SKM-1 treated with dmso at 0.1 percent for 144 hours (cell line): ENCODE data around the gene SLC28A1.
"Not testable (repeated sequence)": the region's sequence is repeated elsewhere in the genome, so short reads cannot be mapped to it uniquely, and the experiment has no call there.

Experiments used
- DNase-seq: peaks from one replicate; lab custom pipeline; 2025; ENCODE audit not compliant: unreplicated experiment; lab: John Stamatoyannopoulos, UW

The SLC28A1 gene

GRCh38 chr15:84909029-84909428 is 24.6 kb downstream of the SLC28A1 start:
- no peak for DNase-seq

GRCh38 chr15:84909782-84910181 is 25.3 kb downstream of the SLC28A1 start:
- DNase-seq: no peak

GRCh38 chr15:84910928-84911623 is 26.6 kb downstream of the SLC28A1 start:
- DNase-seq: no peak

DNA sequence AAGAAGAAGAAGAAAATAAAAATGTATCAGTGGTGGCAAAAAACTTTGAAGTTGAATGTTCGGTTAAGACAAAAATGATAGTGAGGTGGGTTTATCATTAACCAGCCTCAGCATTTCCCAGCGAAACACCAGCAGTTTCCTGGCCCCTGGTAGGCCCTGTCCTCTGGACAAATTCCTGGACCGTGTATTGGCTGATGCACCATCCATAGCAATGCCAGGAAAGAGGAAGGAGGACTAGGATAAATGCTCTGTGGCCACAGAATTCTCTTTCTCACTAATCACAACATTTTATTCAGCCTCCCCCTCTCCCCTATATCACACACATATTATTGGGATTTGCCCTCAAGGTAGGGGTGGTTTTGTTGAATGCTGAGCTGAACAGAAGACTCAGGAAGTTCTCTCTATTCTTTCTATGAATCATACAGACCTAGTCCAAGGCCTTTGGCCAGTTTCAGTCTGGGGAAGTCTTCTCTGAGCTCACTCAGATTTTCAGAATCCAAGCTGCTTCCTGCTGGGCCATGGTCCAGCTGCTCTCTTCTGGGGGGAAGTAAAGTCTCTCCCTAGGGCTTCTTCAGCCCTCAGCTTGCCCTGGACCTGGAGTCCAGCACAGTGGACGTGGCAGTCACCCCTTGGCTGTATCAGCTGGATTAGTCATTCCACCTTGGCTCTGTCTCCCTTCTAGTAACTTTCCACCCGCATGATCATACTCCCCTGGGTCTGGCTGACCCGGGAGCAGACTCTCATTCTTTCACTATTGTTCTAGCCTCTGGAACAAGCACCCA is 27.6 kb downstream of the SLC28A1 start:
- no peak for DNase-seq

GRCh38 chr15:84913360-84913723 is 28.9 kb downstream of the SLC28A1 start:
- no peak for DNase-seq

- DNase-seq: no peak
Measured at GRCh38 chr15:84914351-84914750, 29.9 kb downstream of the SLC28A1 start.

GRCh38 chr15:84914909-84915605 is 30.6 kb downstream of the SLC28A1 start:
- peak; percentile 84 for DNase-seq

DNA sequence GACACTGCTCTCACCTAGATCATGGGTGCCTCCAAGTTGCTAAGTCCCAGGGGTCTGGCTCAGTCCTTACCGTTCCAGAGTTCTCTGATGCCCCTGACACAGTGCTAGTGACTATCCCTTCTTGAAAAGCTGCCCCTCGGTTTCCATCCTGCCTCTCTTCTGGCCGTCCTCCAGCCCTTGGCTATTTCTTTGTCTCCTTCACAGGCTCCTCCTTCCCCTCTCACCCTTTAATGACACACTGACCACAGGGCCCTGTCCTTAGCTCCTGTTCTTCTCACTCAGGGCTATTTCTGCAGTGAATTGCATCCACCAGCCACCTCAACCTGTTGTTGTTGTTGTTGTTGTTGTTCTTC is 31.1 kb downstream of the SLC28A1 start:
- DNase-seq: no peak

GRCh38 chr15:84917452-84917851 is 33.0 kb downstream of the SLC28A1 start:
- peak; percentile 28 for DNase-seq

DNA sequence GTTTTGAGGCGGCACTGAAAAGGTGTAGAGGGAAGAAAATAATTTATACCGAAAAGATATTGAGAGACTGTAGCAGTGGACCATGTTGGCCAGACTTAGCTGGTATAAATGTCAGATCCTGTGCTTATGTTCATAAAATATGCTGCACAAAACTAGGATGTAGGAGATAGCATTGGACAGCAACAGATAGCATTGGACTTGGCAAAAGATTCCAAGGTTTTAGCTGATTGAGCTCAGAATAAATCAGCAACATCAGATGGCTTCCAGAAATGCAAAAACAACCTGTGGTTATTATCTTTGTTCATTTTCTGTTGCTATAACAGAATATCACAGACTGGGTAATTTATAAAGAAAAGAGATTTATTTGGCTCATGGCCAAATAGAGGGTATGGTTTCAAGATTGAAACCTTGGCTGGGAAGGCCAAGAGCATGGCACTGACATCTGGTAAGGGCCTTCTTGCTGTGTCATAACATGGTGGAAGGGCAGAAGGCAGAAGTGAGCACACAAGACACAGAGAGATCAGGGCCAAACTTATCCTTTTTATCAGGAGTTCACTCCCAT is 34.7 kb downstream of the SLC28A1 start:
- DNase-seq: no peak

DNA sequence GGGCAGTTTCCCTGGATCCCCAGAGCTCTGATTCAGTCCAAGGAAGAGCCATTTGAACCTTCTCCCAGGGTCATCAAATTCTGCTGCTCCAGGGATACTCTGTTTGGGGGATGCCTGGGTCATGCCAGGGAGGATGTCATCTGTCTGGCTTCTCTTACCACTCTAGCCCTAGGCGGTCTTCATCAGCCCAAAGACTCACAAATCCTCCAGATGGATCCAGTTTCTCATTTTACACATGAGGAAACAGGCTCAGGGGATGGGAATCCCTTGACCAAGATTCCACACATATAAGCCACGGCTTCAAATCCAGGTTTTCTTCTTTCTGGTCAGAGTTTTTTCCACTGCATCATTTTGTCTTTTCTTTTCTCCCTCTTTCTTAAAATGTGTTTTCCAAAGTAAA is 36.7 kb downstream of the SLC28A1 start:
- no peak for DNase-seq

DNA sequence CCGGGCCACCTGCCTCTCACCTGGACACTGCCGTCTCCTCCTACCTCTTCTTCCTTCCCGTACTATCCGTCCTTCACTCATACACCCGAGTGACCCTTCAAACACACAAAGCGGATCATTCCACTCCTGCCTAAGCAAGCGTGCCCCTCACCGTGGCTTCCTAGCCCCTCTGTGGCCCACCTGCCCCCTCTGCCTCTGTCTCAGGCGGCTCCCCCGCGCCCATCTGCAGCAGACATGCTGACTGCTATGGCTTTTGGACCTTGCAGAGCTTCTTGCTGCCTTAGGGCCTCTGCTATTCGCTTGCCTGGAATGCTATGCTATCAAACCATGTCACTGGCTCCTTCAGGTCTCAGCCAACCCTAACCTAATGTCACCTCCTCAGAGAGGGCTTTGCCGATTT is 38.1 kb downstream of the SLC28A1 start:
- no peak for DNase-seq

GRCh38 chr15:84924077-84924731 is 39.7 kb downstream of the SLC28A1 start:
- no peak for DNase-seq

- DNase-seq: not testable (repeated sequence)
Measured at GRCh38 chr15:84924821-84925569, 40.5 kb downstream of the SLC28A1 start.

DNA sequence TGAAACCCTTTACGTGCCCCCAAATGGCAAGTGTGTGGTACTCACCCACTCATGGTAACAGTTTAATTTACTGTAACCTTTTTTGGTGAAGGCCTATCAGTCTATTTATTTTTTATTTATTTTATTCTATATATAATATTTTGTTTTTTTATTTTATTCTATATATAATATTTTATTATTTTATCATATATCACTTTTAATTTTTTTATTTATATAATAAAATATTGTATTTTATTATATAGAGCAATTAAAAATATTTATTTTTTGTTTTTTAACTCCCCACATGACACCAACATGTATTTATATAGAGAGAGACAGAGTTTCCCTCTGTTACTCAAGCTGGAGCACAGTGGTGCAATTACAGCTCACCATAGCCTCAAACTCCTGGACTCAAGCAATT is 41.4 kb downstream of the SLC28A1 start:
- DNase-seq: no peak

DNA sequence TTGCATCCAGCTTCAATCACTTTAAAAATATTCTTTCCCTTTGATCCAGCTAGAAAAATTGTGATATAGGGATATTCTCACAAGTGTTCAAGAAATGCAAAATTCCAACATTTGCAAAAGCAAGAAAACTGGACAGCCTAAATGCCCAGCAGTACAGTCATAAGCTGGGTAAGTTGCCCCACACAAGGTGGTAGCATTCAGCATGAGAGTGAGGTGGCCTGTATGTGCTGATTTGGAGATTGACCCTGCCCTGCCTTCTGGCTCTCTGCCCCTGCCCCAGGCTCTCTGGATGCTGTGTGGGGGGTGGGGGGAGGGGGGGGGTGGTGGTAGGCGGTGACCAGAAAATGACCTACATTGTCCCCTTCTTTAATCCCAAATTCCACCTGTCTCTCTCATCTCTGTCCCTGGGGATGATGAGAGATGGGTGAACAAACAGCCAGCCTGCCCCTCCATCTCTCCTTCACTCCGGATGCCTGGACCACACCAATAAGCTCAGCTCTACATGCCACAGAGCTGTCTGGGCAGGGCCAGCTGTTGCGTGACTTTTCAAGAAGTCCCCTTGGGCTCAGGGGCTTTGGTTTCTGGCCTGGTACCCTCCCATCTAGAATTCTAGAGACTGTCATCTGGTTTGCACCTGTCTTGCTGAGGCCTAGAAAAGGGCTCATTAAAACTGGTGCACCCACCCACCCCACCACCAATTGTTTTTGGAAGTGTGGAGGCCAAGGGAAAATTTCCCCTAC is 42.2 kb downstream of the SLC28A1 start:
- DNase-seq: no peak

DNA sequence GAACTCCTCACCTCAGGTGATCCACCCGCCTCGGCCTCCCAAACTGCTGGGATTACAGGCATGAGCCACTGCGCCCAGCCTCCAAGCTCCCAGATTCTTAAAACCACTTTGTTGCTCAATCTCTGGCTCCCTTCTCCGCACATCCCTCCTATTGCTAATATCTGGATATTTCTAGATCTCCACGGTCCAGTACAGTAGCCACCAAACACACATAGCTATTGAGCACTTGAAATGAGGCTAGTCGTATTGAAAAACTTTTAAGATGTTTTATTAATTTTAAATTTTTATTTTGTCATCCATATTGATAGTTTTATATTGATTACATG is 44.3 kb downstream of the SLC28A1 start:
- no peak for DNase-seq

DNA sequence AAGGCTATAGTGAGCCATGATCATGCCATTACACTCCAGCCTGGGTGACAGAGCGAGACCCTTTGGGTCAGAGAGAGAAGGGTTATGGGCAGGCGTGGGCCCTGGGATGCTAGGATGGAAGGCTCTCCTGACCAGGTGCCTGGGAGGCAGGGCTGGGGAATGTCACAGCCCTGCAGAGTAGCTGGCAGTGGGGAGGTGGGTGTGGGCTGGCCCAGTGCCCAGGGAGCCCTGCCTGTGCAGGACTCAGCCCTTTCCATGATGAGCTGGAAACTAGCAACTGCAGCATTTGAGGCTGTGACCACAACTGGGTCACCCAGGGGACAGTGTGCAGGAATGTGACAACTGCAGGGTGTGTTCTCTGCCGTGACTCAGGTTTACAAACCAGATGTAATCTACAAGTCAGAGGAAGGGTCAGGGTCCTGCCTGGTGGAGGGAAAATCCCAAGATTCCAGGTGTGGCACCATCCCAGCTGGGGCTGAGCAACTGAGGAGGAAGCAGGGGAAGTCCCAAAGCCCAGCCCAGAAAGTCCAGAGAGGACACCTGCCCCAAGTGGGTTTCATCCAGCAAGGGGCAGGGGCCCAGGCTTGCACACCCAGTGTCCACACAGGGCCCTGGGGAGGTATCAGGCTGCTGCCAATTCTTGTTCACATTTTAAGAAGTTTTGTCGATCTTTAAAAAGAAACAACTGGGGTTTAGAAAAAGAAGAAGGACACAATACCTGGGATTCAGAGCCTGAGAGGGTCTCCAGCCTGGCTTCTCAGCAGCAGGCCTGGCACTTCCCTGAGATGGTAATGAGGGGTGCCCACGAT is 45.5 kb downstream of the SLC28A1 start:
- DNase-seq: peak; percentile 40
